Measurements from ENCODE around the gene FAM78B. TPM values are rescaled to one million over a fixed set of nuclear protein-coding genes. Genes with fewer than 3 reads are reported as not detected.
A peak's percentile ranks its signal among the peaks of the same experiment; 100 is the strongest.

FAM78B gene
- total RNA-seq, 1 experiment from 2014 or later, result 0.22 TPM

GRCh38 chr1:166079276-166079675, 87.5 kb downstream of the FAM78B start:
- no peak for DNase-seq (ENCODE audit: extremely low read depth, low read depth)

DNA sequence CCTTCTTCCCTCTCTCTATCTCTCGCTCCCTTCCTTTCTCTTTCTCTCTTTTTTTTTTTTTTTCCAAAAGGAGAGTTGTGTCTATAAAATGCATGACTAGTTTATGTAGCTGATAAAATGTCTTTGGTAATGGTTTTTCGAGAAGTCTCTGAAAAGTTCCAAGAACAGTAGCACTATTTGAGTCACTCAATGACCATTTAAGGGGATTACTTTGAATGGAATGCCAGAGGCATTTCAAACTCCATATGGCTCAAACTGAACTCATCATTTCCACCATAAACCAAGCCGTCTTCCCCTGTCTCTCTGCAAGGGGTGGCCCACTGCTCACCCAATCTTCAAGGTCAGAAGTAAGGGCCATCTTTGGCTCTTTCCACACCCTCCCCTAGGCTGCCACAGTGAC, 93.3 kb downstream of the FAM78B start:
- DNase-seq (ENCODE audit: extremely low read depth, low read depth), result no peak

GRCh38 chr1:166069390-166069789, 97.4 kb downstream of the FAM78B start:
- DNase-seq (ENCODE audit: extremely low read depth, low read depth), result peak; percentile 6

- no peak for DNase-seq (ENCODE audit: extremely low read depth, low read depth)
These were observed 100.7 kb downstream of the FAM78B start for GRCh38 chr1:166066107-166066506.

- DNase-seq (ENCODE audit: extremely low read depth, low read depth), result no peak
These were observed 101.8 kb downstream of the FAM78B start for GRCh38 chr1:166064951-166065350.

DNA sequence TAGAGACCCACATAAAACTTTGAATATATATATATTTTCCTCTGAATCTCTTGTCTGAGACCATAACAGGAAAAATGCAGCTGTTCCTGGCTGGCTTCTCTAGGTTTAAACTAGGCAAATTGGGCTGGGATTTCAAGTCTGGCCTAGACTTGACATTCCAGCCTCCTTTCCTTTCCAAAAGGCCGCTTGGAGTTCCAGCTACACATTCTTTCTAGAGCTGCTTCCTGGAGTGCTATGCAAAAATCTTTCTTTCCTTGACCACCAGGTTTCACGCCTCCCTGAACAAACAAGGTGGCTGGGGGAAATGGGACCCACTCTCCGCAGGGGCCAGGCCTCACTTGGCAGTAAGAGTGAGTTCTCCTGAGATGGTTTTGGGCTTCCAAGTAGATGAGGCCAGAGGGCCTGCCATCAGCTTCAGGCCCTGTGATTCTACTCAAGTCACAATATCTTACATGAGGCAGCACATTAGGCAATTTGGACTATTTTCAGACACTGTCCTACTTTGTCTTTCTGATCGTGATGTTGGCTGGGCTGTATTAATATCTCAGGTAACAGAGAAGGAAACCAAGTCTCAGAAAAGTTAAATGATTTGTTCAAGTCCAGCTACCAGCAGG, 102.4 kb downstream of the FAM78B start:
- no peak for DNase-seq (ENCODE audit: extremely low read depth, low read depth)

DNA sequence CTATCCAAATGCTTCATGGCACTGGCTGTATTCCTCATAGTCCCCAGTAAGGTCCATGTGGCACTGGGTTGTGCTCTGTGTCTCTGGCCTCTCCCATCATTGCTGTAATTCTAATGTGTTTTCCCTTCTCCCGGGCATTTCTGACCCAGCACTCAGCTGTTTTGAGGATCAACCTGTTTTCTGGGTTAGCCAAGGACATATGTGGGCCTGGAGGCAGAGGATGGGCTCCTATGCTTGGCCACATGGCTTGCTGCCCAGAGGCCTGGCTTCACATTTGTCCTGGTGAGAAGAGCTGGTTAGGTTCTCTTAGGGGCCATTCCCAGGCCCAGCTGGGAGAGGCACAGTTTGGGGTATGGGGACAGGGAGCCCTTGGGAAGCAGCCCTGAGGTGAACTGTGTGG, 103.1 kb downstream of the FAM78B start:
- DNase-seq (ENCODE audit: extremely low read depth, low read depth), result no peak

DNA sequence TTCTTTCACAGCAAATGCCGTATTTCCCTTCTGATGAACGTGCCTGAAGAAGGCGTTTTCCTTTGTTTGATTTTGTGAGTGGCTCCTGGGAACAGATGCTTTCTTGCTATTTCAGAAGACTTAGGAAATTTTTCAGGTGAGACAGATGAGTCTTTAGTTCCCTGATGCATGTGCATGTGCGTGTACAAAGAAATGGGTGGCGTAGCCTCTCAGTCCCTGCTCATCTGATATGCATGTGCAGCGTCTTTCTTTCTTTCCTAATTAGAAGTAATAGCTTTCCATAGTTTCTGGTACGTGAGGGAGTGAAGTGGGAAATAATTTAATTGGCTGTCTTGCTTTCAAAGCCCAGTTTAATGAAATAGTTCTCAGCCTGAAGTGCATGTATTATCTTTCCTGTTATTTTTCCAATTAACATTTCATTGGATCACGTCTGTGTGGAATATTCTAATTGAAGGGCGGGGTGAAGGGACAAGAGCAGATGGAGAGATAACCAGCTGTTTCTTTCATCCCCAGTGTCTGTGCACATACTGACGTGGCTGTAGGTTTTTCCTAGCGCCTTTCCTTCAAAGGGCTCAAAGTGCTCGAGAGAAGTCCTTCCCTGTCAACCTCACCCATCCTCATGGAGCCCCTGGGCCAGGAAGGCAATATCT, 104.3 kb downstream of the FAM78B start:
- no peak for DNase-seq (ENCODE audit: extremely low read depth, low read depth)

DNA sequence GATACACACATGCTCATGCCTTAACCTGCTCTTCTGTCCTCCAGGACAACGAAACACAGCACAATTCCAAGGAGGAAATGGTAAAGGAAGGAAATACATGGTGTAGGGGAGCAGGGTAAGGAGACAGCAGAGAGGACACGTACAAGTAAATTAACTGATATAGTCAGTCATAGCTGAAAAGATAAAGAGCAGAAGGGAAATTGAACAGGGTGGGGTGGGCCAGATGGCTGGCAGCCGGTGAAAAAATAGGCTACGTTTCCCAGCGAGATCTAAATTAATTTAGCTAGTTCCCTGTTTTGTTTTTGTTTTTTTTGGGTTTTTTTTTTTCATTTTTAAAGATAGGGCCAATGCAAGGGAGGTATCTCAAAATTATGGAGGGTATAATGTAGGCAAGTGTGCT, 109.2 kb downstream of the FAM78B start:
- DNase-seq (ENCODE audit: extremely low read depth, low read depth), result no peak

GRCh38 chr1:166053395-166053794, 113.4 kb downstream of the FAM78B start:
- no peak for DNase-seq (ENCODE audit: extremely low read depth, low read depth)

DNA sequence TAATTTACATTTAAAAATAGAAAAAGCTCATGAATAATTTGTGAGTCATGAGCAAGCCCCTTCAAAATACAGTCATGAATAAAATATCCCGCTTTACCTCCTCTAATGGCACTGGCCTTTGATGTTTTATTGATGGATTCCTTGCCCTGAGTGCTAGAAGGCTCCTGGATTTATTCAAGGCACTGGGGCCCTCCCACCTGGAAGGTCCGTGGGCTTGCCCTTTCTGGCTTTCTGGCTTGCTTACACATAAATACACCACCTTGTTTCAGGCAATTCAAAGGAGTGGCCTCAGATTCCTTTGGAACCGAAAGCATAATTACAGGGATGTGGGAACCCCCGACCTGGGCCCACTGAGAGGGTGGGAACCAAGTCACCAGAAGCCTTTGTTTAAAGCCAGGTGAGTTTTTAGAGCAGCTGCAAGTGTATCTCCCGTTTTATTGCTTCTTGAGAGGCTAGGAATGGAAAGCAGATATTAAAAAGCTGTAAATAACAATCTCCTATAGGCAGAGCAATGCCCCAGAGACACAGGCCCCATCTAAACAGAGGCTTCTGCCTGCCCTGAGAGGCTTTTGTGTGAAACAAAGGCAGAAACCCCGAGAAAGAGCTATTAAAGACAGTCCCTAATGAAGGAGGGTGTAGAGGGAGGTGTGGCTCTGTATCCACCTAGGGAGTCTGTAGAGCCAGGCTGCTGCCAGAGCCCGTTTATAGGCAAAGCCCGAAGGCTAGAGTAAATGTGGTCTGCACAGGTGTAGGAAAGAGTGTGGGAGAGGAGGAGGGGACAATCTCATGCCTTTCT, 126.4 kb downstream of the FAM78B start:
- no peak for DNase-seq (ENCODE audit: extremely low read depth, low read depth)

DNA sequence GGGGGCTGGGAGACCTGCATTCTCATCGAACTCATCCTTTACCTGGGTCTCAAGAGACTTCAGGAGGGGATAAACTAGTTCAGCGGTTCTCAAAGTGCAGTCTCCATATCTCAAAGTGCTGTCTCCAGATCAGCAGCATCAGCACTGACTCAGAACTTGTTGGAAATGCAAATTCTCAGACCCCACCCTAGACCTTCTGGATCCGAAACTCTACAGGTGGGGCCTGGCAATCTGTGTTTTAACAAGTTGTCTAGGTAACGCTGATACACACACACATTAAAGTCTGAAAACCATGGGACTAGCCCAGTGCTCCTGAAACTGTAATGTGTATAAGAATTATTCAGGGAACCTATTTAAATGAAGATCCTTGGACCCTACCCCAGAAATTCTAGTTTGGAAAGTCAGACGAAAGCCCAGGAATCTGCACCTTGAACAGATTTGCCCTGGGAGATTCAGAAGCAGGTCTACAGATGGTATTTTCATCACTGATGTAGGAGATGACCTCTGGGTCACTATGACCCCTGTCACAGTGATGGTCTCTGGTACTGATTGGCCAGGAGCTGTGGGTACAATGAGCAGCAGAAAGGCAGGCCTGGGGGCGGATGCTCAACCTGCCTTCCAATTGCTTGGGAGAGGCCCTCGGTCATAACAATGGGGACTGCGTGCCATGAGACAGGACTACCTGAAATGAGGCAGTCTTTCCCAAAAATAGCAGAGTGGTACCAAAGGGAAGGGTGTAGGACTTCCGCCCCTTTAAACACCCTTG, 127.2 kb downstream of the FAM78B start:
- DNase-seq (ENCODE audit: extremely low read depth, low read depth), result no peak

DNA sequence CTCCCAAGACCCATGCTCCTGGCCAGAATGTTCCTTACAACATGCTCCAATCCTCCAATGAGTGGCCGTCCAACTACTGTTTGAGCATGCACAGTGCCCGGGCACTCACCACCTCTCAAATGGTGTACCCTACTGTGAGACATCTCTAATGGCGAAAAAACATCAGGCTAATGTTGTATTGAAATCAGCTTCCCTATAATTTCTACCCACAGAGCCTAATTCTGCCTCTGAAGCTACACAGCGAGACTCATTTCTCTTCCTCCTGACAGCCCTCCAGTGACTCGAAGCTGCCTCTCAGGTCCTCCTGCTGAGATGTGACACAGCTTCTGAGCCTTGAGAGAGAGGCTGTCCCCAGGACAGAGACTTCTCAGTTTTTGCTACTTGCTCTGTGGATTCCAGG, 130.7 kb downstream of the FAM78B start:
- no peak for DNase-seq (ENCODE audit: extremely low read depth, low read depth)

DNA sequence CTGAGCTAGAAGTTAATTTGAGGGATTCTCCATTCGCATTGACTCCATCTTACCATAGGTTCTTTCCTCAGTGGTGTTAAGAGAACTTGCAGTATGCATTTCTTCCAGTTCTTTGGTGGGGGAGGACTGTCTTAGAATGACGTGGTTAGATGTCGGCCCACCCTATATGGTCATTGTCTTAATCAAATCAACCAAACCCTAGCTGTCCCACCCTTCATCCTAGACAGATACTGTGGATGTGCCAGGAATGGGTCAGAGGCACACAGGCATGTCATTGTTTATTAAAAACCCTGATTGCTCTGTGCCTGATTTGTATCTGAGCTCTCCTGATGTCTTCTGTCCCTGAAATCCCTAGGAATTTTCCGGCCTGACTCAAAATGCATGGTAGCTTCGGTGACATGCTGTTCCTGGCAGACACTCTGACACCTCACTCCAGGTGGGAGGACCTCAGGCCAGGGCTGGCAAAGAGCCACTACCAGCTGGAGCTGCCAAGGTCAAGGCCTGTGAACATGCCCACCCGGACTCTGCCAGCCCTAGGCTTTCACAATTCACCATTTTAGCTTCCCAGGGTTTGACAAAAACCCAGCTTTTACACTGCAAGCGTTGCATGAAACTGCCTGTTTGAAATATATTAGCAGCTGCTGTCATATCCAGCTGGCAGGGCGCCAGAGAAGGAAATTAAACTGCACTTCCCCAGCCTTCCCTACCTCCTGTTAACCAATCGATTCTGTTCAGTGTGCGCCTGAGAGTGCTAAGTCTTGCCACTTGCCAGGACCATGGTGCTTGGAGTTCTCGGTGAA, 134.0 kb downstream of the FAM78B start:
- DNase-seq (ENCODE audit: extremely low read depth, low read depth), result no peak

DNA sequence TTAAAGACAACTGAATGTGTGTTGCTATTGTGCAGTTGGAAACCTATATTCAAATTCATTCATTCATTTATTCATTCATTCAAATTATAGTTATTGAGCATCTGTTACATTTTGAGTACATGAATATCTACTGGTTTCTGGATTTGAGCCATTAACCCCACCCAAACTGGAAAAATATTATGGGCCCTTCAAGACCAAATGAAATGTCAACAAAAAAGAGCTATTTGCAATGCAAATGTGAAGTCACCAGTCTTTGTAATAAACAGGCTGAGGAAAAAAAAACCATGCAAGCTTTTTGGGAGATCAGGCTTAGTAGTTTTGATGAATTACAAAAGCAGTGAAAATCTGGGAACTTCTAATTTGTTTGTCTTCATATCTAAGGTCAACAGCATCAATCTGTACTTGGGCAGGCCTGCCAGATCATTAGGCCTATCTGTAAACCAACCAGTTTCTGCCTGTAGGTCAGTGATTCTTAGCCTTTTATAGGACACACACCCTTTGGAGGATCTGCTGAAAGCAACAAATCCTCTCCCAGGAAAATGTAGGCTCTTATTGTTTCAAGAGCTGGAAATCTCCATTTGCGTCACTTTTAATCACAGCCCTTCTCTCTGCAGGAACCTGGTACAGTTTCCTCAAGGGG, 134.7 kb downstream of the FAM78B start:
- no peak for DNase-seq (ENCODE audit: extremely low read depth, low read depth)

GRCh38 chr1:166029196-166029945, 137.4 kb downstream of the FAM78B start:
- no peak for DNase-seq (ENCODE audit: extremely low read depth, low read depth)

- DNase-seq (ENCODE audit: extremely low read depth, low read depth), result no peak
These were observed 140.2 kb downstream of the FAM78B start for GRCh38 chr1:166026555-166026954.

DNA sequence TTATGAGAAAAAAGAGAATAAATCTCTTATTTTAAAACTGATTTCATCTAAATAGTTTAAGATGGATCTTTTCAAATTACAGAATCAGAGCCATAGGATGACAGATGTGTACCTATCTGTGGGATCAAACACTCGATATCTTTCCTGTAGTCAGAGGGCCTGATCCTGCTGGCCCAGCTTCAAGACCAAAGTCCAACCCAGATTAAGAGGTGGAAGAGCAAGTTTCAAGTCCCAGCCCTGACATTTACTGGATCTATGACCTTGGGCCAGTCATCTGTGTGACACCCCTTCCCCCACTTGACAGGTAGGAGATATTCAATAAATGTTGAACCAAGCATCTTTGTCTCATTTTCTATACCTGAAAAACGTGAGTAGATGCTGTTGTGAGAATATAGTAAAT, 140.7 kb downstream of the FAM78B start:
- DNase-seq (ENCODE audit: extremely low read depth, low read depth), result no peak

GRCh38 chr1:166020210-166020609, 146.6 kb downstream of the FAM78B start:
- DNase-seq (ENCODE audit: extremely low read depth, low read depth), result no peak
